Neural progenitor cell (in vitro differentiated cells): Measurements from ENCODE around the gene ZSWIM4.

Experiments used
- EZH2 ChIP-seq: fragments of 200-600 bp; sonication (generic); IDR thresholded peaks from 2 replicates; pipeline ENCODE4 v1.6.1; 2017; ENCODE audit warnings: antibody characterized with exemption, mild to moderate bottlenecking, moderate library complexity
- TF ChIP-seq, protein P1 (sequence below): fragments of 200-600 bp; sonication (generic); IDR thresholded peaks from 2 replicates; pipeline ENCODE4 v1.5.1; 2017; ENCODE audit warnings: antibody characterized with exemption, mild to moderate bottlenecking

DNA sequence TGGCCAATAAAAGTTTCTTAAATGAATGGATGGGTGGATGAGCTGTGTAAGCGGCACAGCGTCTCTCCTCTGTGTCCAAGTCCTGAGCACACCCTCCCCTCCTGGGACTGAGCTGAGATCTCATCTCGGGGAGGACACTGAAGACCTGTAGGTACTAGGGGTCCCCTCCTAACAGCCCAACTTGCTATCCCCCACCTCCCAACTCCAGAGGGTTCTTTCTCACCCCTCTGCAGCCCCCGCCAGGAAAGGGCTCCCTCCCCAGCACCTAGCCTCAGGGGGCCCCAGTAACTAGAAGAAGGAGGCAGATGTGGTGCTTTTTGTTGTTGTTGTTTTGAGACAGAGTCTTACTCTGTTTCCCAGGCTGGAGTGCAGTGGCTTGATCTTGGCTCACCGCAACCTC, 80.6 kb downstream of the ZSWIM4 start:
- TF ChIP-seq, protein P1, sequence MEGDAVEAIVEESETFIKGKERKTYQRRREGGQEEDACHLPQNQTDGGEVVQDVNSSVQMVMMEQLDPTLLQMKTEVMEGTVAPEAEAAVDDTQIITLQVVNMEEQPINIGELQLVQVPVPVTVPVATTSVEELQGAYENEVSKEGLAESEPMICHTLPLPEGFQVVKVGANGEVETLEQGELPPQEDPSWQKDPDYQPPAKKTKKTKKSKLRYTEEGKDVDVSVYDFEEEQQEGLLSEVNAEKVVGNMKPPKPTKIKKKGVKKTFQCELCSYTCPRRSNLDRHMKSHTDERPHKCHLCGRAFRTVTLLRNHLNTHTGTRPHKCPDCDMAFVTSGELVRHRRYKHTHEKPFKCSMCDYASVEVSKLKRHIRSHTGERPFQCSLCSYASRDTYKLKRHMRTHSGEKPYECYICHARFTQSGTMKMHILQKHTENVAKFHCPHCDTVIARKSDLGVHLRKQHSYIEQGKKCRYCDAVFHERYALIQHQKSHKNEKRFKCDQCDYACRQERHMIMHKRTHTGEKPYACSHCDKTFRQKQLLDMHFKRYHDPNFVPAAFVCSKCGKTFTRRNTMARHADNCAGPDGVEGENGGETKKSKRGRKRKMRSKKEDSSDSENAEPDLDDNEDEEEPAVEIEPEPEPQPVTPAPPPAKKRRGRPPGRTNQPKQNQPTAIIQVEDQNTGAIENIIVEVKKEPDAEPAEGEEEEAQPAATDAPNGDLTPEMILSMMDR = no peak
- TF ChIP-seq EZH2 = no peak
